GM18498 (cell line): ENCODE results near the gene SS18L1.

ENCODE experiments used
- ATAC-seq: cut with Tn5 transposase; IDR thresholded peaks from one replicate; pipeline ENCODE4 v1.9.1; 2021; ENCODE audit warnings: mild to moderate bottlenecking, moderate library complexity; ENCODE audit not compliant: unreplicated experiment

SS18L1 gene

DNA sequence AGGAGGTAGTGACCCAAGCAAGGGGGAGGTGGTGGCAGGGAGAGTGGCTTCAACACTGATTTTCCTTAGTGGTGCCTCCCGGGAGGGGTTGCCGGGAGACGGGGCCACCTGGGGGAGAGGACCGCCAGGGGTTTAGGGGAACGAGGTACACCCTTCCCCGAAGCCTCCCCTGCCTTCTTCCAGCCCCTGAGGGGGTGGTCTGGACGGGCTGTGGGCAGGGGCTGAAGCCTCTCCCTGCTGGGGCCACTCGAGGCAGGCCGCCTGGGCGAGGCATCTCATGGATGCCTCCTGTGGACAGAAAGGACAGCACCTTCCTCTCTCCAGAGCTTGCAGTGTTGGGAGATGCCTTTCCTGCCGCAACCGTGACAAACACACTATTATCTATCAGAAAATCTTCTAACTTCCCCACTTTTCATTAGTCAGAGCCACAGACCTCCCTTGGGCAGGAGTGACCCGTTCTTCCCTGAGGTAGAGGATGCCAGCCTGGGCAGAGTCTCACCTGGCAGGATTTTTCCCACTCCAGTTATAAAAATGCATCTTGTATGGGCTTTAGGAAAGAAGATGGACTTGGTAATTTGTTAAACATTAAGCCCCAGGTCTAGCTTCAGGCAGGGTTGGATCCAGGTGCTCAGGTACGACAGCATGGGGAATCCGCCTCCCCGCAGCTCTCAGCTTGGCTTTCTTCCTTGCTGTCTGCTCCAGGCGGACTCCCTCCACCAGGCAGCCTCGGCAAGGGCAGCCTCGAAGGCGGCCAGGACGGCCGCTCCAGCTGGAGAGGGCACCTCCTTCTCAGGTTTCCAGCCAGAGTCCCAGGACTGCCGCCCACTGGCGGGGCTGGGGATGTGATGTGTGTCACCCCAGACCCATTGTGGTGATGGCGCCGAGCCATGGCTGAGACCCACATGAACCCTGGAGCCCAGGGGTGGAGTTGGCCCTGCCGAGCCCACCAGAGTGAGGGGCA is 65.5 kb downstream of the SS18L1 start:
- ATAC-seq: no peak

- no peak for ATAC-seq
Observed at GRCh38 chr20:62209850-62210495, 66.4 kb downstream of the SS18L1 start.

DNA sequence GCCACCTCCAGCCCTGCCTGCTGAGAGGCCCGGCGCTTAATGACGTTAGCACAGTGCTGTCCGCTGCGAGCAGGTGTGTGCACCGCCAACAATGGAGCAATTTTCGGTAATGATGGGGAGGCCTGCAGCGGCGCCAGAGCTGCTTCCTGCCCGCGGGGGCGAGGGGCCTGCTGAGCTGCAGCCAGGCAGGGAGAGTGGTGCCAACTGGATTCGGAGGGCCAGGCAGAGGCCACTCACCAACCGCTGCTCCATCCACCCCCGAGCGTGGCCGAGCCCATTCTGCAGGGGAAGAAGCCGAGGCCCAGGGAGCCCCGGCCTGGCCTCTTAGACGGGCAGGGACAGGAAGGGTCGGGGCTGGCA is 66.9 kb downstream of the SS18L1 start:
- no peak for ATAC-seq

GRCh38 chr20:62211216-62211615 is 67.6 kb downstream of the SS18L1 start:
- no peak for ATAC-seq

GRCh38 chr20:62211769-62212288 is 68.3 kb downstream of the SS18L1 start:
- no peak for ATAC-seq

DNA sequence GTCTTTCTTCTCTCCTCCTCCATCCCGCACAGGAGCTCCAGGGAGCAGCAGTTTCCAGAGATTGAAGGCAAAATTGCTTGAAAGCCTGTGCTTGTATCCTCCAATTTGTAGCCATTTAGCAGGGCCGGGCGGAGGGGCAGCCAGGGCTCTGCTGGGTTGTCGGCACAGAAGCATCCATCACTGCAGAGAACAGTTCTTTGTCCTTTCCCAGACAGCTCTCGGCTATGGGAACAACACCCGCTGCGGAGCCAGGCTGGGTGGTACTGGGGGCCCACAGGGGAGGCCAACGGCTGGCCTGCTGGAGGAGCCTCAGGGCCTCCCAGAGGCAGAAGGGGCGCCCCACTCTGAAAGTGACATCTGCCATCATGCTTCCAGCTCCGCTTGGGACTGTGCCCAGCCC is 68.7 kb downstream of the SS18L1 start:
- no peak for ATAC-seq

- no peak for ATAC-seq
Observed at GRCh38 chr20:62214067-62214466, 70.5 kb downstream of the SS18L1 start.

DNA sequence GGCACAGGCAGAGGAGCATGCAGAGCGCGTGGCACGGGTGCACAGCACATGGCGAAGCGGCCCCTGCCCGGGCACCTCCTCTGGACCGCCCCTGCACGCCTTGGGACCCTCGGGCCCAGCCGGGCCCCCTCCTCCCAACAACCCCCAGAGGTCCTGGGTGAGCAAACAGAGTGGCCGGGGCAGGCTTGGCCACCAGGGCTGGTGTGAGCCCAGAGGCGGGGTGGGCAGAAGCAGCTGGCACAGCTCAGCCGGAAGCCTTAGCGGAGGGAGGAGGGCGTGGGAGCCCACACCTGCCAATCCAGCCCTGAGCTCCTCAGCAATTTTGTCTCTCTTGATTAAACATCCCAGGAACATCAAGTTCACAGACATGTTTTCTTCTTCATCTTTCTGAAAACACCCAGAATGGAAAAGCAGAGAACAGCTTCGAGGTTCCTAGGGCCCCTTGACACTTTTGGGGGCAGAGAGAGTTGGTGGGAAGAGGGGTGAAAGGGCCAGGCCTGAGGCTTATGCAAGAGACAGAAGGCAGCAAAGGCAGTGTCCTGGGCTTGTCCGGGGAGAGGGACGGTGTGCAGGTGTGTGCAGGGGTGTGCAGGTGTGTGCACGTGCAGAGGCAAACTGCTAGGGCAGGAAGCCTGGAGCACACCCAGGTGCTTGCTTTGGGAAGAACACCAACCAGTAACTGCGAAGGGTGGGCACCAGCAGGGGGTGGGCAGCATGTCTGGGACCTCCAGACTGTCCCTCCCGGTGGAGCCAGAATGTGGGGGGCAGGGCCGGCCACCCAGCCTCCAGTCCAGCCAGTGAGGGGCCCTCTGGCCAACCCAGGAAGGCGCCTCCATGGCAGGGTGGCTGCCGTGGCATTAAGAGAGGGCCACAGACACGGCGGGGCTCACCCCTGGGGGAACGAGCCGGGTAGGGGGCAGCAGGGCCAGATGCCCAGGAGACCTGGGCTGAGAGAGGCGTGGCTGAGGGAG is 71.7 kb downstream of the SS18L1 start:
- ATAC-seq: no peak

DNA sequence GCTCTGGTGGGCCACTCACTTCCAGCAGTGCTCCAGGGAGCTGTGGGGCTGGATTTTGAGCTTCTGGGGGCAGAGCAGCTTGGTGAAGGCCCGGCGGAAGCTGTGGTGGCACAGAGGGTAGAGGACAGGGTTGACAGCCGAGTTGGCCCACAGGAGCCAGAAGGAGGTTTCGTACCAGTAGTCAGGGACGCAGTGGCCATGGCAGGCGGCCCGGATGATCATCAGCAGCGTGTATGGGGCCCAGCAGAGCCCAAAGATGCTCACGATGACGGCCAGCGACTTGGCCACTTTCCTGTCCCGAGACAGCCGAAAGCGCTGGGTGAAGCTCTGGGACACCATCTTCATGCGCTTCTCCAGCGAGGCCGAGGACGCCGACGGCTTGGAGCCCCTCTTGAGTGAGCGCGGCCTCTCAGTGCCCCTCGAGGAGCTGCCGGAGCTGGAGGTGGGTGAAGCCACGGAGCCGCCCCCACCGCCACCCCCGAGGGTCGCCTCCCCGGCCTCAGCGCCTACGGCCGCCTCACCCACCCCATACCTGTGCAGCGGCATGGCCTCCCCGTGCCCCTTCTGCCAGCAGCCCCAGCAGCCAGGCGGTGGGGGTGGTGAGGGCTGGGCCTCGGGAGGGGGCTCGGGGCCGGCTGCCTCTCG is 72.5 kb downstream of the SS18L1 start:
- ATAC-seq: no peak

- ATAC-seq: no peak
Observed at GRCh38 chr20:62216636-62217566, 73.3 kb downstream of the SS18L1 start.

- no peak for ATAC-seq
Observed at GRCh38 chr20:62217913-62218773, 74.6 kb downstream of the SS18L1 start.

DNA sequence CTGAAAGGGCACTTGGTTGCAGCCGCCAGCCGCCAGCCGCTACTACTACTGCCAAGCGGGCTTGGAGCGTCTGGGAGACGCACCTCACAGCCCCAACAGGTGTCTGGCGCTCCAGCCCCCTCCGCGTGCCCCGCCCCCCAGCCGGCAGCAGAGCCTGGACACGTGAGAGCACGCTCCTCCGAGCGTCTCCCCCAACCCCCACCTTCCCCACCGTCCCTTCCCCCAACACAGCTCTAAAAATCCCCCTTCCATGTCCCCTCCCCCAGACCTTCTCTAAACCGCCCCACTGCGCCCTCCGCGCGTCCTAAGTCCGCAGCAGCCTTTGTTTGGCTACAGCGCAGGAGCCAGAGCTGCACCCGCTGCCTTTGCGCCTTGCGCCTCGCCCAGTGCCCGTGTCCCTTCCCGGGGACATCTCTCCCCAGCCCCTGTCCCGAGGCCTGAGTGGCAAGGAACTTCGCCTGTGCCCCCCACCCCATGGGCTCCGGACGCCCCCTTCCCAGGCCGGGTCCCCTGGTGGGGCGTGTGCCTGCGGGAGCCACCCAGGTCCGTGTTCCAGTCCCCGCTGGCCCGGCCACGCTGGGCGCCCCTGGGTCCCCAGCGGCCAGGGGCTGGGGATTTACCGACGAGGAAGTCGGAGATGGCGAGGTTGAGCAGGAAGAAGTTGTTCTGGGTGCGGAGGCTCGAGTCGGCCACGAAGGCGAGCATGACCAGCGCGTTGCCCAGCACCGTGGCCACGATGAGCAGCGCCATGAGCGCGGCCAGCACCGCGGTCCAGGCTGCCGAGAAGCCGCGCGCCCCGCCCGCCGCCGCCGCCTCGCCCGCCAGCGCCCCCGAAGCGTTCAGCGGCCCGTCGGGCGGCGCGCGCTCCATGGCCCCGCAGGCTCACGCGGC is 75.8 kb downstream of the SS18L1 start:
- ATAC-seq: no peak

- peak; percentile 47 for ATAC-seq
Observed at GRCh38 chr20:62219992-62220665, 76.6 kb downstream of the SS18L1 start, which contains the start of gene HRH3. Gene HRH3, minus strand, starts transcription at chr20:62220278. Its CDS starts 308 bp downstream, at chr20:62219970.

GRCh38 chr20:62220666-62221568 is 77.3 kb downstream of the SS18L1 start:
- ATAC-seq: no peak

GRCh38 chr20:62222266-62222850 is 78.8 kb downstream of the SS18L1 start:
- no peak for ATAC-seq
